ENCODE results near the gene ZC3H4.

Gene ZC3H4

DNA sequence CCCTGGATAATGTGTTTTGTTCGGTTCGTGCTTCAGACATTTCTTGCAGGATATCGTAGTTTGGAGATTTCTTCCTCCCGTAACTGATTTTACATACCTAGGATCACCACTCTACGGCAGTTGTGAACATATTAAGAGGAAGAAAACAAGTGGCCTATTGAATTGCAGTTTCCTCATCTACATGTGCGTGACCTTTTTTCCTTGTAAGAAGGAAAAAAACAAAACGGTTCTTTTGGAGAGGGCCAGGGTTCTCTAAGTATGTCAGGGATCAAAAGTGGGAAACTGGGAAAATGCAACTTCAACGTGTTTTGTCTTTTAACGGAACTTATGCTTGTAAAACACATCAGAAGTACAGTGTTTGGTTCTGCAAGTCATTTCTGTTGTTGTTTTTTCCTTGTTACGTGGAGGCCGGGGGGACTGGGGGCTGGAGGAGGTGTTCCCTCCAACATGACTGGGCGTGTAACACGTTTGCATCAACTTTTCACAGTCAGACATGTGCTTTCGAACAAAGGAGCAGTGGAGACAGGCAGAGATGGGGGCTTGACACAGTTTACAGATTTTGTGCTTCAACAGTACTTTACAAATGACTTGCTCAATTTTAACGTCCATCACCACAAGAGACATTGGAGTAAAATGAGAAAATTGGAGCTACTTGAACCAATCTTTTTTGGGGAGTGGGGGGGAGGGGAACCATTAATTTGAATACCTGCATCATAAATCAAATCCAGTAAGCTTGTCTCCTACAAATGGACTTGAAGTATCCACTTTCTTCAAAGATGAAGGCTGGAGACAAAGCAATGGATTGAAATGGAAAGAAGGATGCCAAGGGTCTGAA is 3.8 kb downstream of the ZC3H4 start:
- no peak for DNase-seq
- Mint-ChIP-seq H3K27ac (peak overlapping the region; percentile 97), H3K36me3 (ENCODE audit: low read depth) (peaks cover 18% of the 10 kb centered on the region), H3K27me3 (ENCODE audit: low read depth, poor library complexity) (no peaks in the 10 kb centered on the region), H3K4me3 (peak overlapping the region; percentile 91), H3K4me1 (peaks cover 72% of the 10 kb centered on the region), H3K9me3 (no peaks in the 10 kb centered on the region)
- TF ChIP-seq, protein P1, sequence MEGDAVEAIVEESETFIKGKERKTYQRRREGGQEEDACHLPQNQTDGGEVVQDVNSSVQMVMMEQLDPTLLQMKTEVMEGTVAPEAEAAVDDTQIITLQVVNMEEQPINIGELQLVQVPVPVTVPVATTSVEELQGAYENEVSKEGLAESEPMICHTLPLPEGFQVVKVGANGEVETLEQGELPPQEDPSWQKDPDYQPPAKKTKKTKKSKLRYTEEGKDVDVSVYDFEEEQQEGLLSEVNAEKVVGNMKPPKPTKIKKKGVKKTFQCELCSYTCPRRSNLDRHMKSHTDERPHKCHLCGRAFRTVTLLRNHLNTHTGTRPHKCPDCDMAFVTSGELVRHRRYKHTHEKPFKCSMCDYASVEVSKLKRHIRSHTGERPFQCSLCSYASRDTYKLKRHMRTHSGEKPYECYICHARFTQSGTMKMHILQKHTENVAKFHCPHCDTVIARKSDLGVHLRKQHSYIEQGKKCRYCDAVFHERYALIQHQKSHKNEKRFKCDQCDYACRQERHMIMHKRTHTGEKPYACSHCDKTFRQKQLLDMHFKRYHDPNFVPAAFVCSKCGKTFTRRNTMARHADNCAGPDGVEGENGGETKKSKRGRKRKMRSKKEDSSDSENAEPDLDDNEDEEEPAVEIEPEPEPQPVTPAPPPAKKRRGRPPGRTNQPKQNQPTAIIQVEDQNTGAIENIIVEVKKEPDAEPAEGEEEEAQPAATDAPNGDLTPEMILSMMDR (IDR thresholded peaks at IDR 0.05) = no peak

DNA sequence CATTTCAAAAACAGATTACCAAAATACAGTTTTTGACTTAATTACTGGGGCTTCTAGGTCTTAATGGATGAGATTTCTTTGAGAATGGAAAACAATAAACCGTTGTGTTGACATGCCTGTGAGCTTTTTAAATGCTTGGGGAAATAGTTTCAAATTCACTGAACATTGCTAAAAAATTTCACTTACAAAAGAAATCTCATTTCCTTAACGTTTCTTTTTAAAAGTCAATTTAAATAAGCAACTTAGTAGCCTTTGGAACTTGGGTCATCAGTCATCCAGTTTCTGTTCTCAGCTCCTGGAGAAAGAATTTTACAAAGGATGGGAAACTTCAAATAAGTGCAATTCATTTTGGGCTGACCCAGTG is 4.4 kb downstream of the ZC3H4 start:
- Mint-ChIP-seq H3K27me3 (ENCODE audit: low read depth, poor library complexity) (no peaks in the 10 kb centered on the region), H3K4me3 (peak overlapping the region; percentile 91), H3K36me3 (ENCODE audit: low read depth) (peaks cover 17% of the 10 kb centered on the region), H3K4me1 (peaks cover 70% of the 10 kb centered on the region), H3K9me3 (no peaks in the 10 kb centered on the region), H3K27ac (peak overlapping the region; percentile 97)
- TF ChIP-seq, protein P1 (IDR thresholded peaks at IDR 0.05) = no peak
- DNase-seq = no peak

DNA sequence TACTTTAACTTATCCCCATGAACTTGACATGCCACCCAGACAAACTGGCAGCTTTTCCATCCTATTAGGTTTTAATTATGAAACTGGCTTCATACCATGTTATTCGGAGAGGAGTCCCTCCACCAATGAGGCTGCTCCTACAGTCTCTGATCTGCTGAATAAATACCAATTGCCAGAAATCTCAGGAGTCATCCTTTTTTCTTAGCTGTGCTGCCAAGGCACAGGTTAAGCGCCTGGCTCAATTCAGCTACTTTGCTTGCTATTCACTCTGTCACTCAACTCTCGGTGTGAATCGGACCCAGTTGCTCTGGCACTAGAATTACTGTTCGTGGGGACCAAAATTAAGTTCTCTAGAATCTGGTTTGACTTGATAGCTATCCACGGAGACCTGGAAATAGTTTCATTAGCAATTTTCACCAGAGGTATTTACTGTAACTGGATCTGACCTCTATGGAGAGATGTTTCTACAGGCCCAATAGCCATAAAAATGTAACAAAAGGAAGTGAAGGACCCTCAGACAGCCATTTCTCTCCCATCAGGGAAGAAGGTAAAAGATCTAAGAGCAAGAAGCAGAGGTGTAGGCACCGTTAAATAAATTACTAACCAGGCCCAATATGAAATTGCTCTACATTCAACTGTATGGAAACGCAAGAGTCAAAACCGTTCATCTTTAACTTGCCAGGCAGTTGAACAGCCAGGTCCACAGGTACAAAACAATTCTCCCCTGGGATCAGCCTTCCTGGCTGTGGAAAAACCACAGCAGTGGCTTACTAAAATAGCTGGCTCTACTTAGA is 5.4 kb downstream of the ZC3H4 start:
- TF ChIP-seq, protein P1 (IDR thresholded peaks at IDR 0.05) = no peak

DNA sequence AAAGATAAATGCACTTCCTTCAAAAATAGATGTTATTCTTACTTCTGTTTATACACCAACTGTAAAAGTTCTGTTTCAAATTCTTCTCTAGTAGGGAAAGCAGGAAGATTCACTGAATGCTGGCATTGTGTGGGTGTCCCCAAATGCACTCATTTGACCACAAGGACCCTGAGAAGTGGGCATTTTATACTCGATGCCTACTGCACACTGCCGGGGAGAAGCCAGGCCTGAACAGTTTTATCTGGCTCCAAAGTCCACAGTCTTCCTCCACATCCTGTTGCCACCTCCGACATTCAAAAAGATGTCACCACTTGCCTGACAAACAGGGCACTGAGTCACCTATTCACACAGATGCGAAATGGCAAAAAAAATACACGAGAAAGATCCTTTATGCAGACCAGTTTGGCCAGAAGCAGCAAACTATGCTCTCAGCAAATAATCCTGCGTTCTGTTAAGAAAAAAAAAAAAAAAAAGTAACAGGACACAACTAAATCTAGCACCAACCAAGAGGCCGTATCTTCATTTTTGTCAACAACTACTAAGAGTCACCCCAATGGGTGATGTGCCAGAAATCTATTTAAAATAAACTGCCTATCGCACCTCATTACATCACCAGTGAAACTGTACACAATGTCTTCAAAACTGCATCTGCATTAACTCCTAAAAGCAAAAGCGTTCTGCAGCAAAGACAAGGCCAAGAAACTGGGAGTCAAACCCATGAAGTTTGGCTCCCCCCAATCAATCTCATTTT is 6.2 kb downstream of the ZC3H4 start:
- Mint-ChIP-seq H3K27ac (peak overlapping the region; percentile 97), H3K4me3 (peak overlapping the region; percentile 91), H3K4me1 (peaks cover 69% of the 10 kb centered on the region), H3K9me3 (no peaks in the 10 kb centered on the region), H3K36me3 (ENCODE audit: low read depth) (peaks cover 14% of the 10 kb centered on the region), H3K27me3 (ENCODE audit: low read depth, poor library complexity) (no peaks in the 10 kb centered on the region)
- no peak for DNase-seq
- TF ChIP-seq, protein P1 (IDR thresholded peaks at IDR 0.05) = no peak

More for the DNA sequence above, 5.4 kb downstream of the ZC3H4 start:
- Mint-ChIP-seq H3K4me3 (peak overlapping the region; percentile 91), H3K27me3 (ENCODE audit: low read depth, poor library complexity) (no peaks in the 10 kb centered on the region), H3K27ac (peak overlapping the region; percentile 97), H3K4me1 (peaks cover 63% of the 10 kb centered on the region), H3K36me3 (ENCODE audit: low read depth) (peaks cover 14% of the 10 kb centered on the region), H3K9me3 (no peaks in the 10 kb centered on the region)
- DNase-seq = no peak

DNA sequence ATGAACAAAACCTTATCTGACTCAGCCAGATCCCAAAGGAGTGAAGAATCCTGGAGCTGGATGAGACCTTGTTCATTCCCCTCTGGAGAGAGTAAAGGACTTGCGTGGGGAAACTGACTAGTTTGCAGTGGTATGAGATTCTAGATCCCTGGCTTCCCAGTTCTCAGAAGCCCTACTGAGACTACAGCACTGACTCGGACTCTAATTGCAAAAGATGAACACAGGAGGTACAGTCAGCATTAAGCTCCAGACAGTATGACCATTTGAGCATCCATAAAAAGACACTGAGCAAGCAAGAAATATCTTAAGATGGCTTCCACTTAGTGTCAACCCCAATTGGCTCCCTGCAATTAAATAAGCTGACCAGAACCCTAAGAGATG is 6.8 kb downstream of the ZC3H4 start:
- no peak overlapping the region for H3K4me3 Mint-ChIP-seq
- H3K27ac Mint-ChIP-seq = peak overlapping the region; percentile 97
- peaks cover 75% of the 10 kb centered on the region for H3K4me1 Mint-ChIP-seq
- no peaks in the 10 kb centered on the region for H3K9me3 Mint-ChIP-seq
- peaks cover 14% of the 10 kb centered on the region for H3K36me3 Mint-ChIP-seq (ENCODE audit: low read depth)
- no peaks in the 10 kb centered on the region for H3K27me3 Mint-ChIP-seq (ENCODE audit: low read depth, poor library complexity)
- TF ChIP-seq, protein P1 (IDR thresholded peaks at IDR 0.05) = no peak
- no peak for DNase-seq
